Measurements from ENCODE around the gene HNRNPA3. TPM values are rescaled to one million over a fixed set of nuclear protein-coding genes. Genes with fewer than 3 reads are reported as not detected.
A peak's percentile ranks its signal among the peaks of the same experiment; 100 is the strongest.

The HNRNPA3 gene
- total and polyA plus RNA-seq, 7 donors: 66.0 to 227 (median 84.4) TPM

GRCh38 chr2:177250461-177250860, 37.9 kb downstream of the HNRNPA3 start:
- H3K27me3 ChIP-seq (ENCODE audit: insufficient read depth in 3 of 3, low read length in 2 of 3): no peaks in the 10 kb centered on the region
- WGBS, 3 donors: 62 to 77% (median 62%) methylated on average over 5 of the region's 5 CpGs
- H3K4me3 ChIP-seq: no peak overlapping the region
- peaks cover 0 to 6% of the 10 kb centered on the region in 2 donors for H3K36me3 ChIP-seq (ENCODE audit: insufficient read depth in 1 of 2, low read depth in 1 of 2)
- intact Hi-C loops (cut with DNase I): no loop called here
- peak in 3 of 4 donors; percentile 2 to 6 (median 3) for ATAC-seq
- H3K9me3 ChIP-seq: no peaks in the 10 kb centered on the region
- no peak for TF ChIP-seq CTCF (IDR thresholded peaks at IDR 0.05)
- H3K4me1 ChIP-seq: peaks cover 97% of the 10 kb centered on the region
- no peak for DNase-seq
- H3K27ac ChIP-seq: peak overlapping the region; percentile 87

DNA sequence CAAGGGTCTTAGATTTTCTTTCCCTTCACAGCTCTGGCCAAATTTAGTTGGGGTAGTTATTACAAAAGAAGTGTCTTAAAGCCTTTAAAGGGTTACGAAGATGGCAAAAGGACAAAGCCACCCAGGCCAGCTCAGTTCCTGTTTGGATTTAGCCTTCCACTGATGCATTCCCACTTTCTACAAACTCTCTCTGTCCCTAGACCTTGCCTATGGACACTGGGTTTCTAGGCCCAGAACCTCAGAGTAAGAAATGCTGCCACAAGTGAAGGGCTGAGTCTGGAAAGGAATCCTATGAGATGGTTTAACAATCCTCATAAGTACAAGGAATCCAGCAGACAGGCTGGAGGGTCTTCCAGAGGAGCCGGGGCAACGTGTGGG, 38.6 kb downstream of the HNRNPA3 start:
- WGBS, 3 donors: 63 to 72% (median 71%) methylated on average over 3 of the region's 3 CpGs
- DNase-seq: no peak
- peaks cover 97% of the 10 kb centered on the region for H3K4me1 ChIP-seq
- H3K27me3 ChIP-seq (ENCODE audit: insufficient read depth in 3 of 3, low read length in 2 of 3): no peaks in the 10 kb centered on the region
- peak overlapping the region; percentile 47 for H3K4me3 ChIP-seq
- ATAC-seq: peak in 3 of 4 donors; percentile 2 to 25 (median 11)
- intact Hi-C loops (cut with DNase I): no loop called here
- no peaks in the 10 kb centered on the region for H3K9me3 ChIP-seq
- no peak for TF ChIP-seq CTCF (IDR thresholded peaks at IDR 0.05)
- peak overlapping the region; percentile 87 for H3K27ac ChIP-seq
- peaks cover 0 to 6% of the 10 kb centered on the region in 2 donors for H3K36me3 ChIP-seq (ENCODE audit: insufficient read depth in 1 of 2, low read depth in 1 of 2)

GRCh38 chr2:177252808-177253531, 40.4 kb downstream of the HNRNPA3 start:
- WGBS, 3 donors: 62 to 75% (median 68%) methylated on average over 5 of the region's 5 CpGs
- intact Hi-C loops (cut with DNase I): no loop called here
- Histone ChIP-seq H3K4me3 (peak overlapping the region; percentile 47), H3K9me3 (no peaks in the 10 kb centered on the region), H3K27me3 (ENCODE audit: insufficient read depth in 3 of 3, low read length in 2 of 3) (no peaks in the 10 kb centered on the region), H3K36me3 (ENCODE audit: insufficient read depth in 1 of 2, low read depth in 1 of 2) (peaks cover 0 to 6% of the 10 kb centered on the region in 2 donors), H3K4me1 (peaks cover 99% of the 10 kb centered on the region), H3K27ac (peak overlapping the region; percentile 87)
- no peak for TF ChIP-seq CTCF (IDR thresholded peaks at IDR 0.05)
- no peak for ATAC-seq
- no peak for DNase-seq

- intact Hi-C loops (cut with DNase I): no loop called here
- no peak for TF ChIP-seq CTCF (IDR thresholded peaks at IDR 0.05)
- H3K9me3 ChIP-seq: no peaks in the 10 kb centered on the region
- H3K27ac ChIP-seq: peak overlapping the region; percentile 87
- H3K4me1 ChIP-seq: peaks cover 92% of the 10 kb centered on the region
- DNase-seq (no peak), ATAC-seq (no peak)
- no peak overlapping the region for H3K4me3 ChIP-seq
- H3K27me3 ChIP-seq (ENCODE audit: insufficient read depth in 3 of 3, low read length in 2 of 3): no peaks in the 10 kb centered on the region
- WGBS, 3 donors: 79 to 87% (median 87%) methylated on average over 3 of the region's 3 CpGs
- peaks cover 0 to 6% of the 10 kb centered on the region in 2 donors for H3K36me3 ChIP-seq (ENCODE audit: insufficient read depth in 1 of 2, low read depth in 1 of 2)
These were observed 41.1 kb downstream of the HNRNPA3 start for GRCh38 chr2:177253704-177254103.
